ENCODE results near the gene SERPINB6.
"Not testable (repeated sequence)": the region's sequence is repeated elsewhere in the genome, so short reads cannot be mapped to it uniquely, and the experiment has no call there.

GRCh38 chr6:2972219-2972487 is 786 bp upstream of the SERPINB6 start:
- not testable (repeated sequence) for TF ChIP-seq EZH2 (IDR thresholded peaks at IDR 0.05; ENCODE audit: insufficient read depth, poor library complexity, severe bottlenecking); EZH2phosphoT487 (IDR thresholded peaks at IDR 0.05; ENCODE audit: insufficient read depth, low read depth)

All from GM23248 (cell line).